ENCODE data around the gene PDE4D.

DNA sequence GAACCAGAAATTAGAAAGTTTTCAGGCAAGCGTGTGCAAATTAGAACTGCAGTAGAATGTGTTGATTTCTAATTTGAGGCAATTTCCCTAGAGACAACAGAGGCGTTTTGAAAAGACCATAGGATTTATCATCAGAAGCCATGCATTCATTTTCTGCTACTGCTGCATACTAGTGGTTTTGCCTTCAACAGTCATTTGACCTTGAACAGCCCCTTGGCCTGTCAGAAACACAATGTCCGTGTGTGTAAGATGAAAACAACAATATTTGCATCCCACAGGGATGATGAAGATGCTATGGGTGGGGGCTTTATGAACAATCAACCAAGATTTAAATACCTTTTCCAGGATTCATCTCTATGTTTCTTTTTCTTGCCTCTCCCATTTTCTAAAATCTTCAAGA is 73.7 kb downstream of the PDE4D start:
- TF ChIP-seq, protein P1, sequence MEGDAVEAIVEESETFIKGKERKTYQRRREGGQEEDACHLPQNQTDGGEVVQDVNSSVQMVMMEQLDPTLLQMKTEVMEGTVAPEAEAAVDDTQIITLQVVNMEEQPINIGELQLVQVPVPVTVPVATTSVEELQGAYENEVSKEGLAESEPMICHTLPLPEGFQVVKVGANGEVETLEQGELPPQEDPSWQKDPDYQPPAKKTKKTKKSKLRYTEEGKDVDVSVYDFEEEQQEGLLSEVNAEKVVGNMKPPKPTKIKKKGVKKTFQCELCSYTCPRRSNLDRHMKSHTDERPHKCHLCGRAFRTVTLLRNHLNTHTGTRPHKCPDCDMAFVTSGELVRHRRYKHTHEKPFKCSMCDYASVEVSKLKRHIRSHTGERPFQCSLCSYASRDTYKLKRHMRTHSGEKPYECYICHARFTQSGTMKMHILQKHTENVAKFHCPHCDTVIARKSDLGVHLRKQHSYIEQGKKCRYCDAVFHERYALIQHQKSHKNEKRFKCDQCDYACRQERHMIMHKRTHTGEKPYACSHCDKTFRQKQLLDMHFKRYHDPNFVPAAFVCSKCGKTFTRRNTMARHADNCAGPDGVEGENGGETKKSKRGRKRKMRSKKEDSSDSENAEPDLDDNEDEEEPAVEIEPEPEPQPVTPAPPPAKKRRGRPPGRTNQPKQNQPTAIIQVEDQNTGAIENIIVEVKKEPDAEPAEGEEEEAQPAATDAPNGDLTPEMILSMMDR (conservative IDR thresholded peaks at IDR 0.05; ENCODE audit: low read depth, low read length), result no peak
- TF ChIP-seq EZH2 (IDR thresholded peaks at IDR 0.05; ENCODE audit: borderline replicate concordance, low read depth, low read length, poor library complexity, severe bottlenecking), result no peak
